HT1080 (cell line): ENCODE results near the gene HSF2BP. TPM values are rescaled to one million over a fixed set of nuclear protein-coding genes. Genes with fewer than 3 reads are reported as not detected.
"Not testable (repeated sequence)": the region's sequence is repeated elsewhere in the genome, so short reads cannot be mapped to it uniquely, and the experiment has no call there.

Experiments
- DNase-seq: peaks from one replicate; pipeline ENCODE4 v3.0.0-alpha.2; 2015; ENCODE audit warnings: low read depth
- total RNA-seq: library from RNA; depleted of rRNA; stranded (reverse); fragments of >200 nt; shearing (Covaris generic); gene quantifications from 2 replicates; pipeline ENCODE4 v1.2.3, GENCODE V29; 2014

Gene HSF2BP
- total RNA-seq, 1 experiment from 2014 or later, result 1.4 TPM

DNA sequence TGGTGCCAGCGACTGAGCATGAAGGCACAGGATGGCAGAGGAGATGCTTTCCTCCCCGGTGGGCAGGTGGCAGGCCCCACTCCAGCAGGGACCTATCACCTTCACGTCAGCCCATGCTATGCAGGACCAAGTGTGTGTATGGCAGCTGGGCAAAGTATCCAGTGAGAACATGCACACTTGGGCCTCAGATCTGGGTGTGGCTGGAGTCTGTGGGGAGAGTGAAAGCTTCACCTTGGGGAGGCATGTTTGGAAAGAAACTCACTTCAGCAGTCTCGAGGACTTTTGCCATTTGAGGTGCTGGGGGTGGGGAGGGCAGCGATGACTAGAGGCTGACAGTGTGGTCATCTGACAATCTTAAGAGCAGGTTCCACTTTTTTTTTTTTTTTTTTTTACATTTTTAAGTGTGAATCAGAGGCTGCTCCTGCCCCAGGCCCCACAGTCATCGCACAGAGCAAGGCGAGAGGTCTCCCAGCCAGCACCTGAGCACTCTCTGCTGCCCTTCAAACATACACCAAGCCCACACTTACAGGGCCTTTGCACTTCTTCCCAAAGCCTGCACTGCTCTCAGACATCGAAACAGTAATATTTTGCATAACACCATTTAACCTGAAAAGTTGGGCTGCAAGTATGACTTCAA lies 136.7 kb downstream of the HSF2BP start:
- not testable (repeated sequence) for DNase-seq

DNA sequence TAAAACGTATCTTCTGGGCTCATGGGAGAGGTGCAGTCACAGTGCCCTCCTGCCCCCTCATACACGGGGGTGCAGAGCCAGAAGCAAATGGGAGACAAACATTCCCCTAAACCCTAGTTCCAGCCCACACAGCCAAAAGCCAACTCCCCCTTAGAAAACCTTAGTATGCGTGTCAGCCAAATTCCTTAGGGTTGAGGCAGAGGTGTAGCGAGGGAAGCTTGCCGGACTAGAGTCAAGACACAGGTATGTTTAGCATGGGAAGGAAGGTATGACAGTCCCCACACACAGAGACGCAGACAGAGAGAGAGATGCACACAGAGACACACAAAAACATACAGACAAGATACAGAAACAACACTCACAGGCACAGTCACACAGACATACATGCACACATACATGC lies 141.6 kb downstream of the HSF2BP start:
- DNase-seq, result not testable (repeated sequence)

DNA sequence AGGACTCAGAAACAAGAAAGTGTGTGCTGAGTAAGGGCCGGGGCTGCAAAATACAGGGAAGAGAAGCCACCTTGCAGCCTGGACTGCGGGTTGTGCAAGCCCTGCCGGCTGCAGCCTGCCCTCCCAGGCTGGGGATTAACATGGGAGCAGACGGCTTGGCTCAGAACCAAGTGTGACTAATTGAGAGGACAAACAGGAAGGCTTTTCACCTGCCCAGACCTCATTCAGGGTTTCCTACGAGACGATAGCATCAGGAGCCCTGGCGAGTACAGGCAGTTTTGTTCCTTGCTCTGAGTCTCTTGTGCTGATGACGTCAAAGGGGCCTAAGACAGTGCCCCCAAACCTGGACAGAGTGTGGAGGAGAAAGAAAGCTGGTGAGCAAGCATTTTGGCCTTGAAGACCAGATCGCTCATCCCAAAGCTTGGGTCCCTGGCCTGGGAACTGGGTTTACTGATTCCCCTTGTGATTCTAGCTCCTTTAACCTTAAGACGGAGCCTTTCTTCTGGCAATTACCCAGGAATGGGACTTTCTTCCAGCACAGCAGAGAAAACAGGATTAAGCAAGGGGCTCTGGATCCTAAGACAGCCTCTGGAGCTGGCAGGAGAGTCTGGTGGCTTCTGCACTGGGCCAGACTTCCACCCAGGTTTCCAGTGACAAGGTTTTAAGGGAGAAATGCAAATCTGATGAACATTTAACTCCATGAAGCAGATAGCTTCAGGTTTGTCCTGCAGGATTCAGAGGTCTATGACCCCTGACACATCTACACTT lies 142.2 kb downstream of the HSF2BP start:
- not testable (repeated sequence) for DNase-seq

DNA sequence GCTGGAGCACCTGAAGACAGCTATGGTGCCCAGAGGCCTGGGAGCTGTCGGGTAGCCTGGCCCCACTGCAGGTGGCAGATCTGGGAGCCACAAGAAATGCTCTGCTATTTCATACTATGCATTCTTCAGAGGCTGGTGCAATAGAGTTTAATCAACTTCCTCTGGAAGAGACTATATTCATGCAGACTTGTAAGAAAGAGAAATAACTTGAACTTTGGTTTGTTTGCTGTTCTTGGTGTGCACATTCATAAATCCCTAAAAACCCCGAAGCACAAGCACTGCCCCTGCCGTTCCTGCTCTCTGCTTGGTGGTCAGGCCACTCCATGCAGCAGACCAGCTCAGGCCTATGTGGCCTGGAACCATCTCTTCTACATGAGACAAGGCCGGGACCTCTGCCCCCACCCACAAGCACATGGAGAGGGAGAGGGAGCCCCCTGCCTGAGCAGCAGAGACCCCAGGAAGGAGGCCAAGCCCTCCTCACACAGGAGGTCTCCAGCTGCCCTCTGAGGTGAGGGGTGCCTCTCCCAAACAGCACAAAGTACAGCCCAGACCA lies 142.9 kb downstream of the HSF2BP start:
- DNase-seq, result not testable (repeated sequence)

DNA sequence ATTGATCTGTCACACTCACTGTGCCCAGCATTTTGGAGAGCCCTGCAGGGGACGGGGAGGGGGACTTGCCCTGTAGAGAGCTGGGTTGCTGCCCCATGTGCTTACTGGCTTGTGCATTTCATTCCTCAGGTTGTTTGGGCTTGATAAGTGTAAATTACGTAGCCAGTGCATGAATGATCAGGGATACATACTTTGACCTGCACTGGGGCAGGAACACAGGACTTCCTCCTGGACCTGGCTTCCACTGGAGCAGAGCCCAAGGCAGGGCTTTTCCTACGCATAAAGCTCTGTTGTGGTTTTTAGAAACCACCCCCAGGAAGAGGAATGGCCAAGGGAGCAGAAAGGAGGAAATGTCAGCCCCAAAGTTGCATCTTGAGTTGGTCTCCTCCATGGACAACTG lies 144.5 kb downstream of the HSF2BP start:
- not testable (repeated sequence) for DNase-seq

DNA sequence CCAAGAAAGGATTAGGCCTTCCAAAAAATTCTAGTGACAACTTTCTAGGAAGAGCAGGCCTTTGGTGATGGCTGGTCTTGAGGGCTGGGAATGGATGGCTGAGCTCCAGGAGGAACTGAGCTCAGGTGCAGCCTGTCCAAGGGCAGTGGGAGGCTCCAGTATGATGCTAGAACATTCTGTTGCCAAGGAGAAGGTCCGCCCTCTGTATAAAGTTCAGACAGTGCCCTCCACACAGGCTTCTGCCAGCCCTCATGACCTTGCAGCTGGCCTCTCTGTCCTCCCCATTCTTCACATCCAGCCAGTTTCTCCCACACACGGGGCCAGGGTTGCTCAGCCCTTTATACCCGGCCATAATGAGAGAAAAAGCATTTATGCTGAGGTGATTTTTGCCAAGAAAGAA lies 146.3 kb downstream of the HSF2BP start:
- not testable (repeated sequence) for DNase-seq

DNA sequence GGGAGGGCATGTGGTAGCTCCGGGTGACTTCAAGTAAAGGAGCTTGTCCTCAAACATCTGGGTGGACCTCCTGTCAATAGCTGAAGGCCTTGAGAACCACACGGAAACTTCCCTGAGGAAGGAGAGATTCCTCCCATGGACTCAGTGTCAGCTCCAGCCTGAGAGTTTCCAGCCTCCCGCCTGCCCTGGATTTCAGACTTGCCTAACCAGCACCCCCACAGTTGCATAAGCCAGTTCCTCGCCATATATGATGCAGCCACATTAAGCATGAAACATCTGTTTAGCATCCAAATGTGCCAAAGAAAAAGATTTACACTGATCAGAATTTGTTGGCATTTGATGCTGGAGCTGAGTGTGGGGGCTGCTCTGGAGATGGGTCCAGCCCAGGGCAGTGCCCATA lies 148.1 kb downstream of the HSF2BP start:
- DNase-seq, result not testable (repeated sequence)

DNA sequence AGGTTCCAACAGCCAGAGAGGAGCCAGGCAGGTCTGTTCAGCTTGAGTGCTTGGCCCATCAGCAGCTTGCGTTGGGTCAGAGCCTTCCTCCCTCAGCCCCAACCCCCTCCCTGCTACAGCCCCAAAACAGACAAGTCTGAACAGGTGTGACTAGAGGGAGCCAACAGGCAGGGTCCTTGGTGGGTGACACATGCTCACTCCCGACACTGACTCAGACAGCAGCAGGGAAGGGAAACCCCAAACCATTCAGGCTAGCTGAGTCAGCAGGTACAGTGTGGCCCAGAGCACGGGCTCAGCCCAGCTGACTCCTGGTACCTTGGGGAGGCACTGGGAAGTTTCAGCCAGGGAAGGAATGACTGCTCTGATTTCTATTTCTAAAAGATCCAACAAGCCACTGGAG lies 148.6 kb downstream of the HSF2BP start:
- not testable (repeated sequence) for DNase-seq

DNA sequence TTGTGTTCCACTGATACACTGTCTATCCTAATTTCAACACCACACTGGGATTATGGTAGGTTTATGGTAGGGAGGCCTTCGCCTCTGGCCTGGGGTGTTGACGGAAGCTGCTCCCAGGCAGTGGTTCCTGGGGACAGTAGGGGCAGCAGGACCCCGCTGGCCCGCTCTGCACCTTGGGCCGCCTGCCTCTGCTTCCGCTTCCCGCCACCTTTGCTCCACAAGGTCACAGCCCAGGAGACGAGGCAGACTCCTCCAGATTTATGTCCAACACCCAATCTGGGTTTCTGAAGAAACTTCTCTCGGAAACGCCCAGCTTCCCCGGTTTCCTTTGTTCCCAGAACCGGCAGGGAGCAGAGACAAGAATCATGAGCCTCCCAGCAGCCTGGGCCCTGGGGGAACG lies 155.4 kb downstream of the HSF2BP start:
- not testable (repeated sequence) for DNase-seq

DNA sequence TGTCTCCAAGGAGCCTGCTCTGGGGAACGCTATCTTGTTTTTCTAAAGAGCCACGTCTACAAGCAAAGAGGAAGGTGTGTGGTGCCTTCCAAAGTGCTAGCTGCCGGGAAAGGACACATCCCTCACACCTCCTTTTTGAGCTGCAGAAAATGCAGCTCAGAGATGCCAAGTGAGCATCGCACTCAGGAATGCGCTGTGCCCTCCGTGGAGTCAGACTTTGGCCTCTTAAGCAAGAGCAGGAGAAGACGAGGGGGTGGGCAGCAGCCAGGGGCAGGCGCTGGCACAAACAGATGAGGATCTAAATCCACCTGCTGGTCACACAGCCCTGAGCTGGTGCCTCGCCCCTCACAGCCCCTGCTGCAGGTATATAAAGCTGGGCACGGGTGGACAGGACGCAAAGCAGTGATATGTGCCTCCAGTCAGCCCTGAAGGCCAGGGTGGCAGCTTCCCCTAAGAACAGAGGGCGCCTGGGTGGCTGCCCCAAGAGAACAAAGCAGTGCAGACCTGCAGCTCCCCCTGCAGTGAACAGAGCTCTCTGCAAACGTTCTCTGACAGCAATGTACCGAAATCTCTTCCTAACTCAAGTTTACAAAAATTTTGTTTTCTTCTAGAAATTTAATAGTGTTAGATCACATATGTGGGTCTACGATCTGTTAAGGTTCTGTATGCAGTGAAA lies 156.1 kb downstream of the HSF2BP start:
- DNase-seq, result not testable (repeated sequence)

DNA sequence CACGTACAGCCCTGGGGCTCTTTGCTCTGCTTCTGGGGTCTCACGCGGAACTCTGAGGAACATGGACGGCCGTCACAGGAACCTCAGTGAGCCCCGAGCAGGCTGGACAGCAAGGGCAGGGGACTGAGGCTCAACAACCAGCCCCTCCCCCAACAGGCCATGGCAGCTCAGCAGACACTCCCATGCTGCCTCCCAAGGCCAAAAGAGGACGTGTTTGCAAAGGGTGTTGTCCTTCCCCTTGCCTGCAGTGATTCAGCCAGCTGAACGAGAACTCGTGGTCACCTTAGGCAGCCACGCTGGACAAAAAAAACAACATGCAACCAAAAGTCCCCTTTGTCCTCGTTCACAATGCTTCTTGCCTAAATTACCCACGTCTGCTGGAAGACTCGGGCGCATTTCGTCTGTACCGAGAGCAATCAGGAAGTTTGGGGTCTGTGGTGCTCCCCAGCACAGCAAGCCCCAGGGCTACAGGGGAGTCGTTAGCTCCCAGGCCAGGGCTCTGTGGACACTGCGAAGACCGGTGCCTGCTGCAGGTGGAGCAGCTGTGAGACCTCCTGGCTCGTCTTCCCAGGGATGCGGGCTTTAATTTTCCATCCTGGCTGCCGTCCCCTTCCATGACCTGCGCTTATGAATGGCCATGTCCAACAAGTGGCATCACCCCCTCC lies 156.7 kb downstream of the HSF2BP start:
- not testable (repeated sequence) for DNase-seq

DNA sequence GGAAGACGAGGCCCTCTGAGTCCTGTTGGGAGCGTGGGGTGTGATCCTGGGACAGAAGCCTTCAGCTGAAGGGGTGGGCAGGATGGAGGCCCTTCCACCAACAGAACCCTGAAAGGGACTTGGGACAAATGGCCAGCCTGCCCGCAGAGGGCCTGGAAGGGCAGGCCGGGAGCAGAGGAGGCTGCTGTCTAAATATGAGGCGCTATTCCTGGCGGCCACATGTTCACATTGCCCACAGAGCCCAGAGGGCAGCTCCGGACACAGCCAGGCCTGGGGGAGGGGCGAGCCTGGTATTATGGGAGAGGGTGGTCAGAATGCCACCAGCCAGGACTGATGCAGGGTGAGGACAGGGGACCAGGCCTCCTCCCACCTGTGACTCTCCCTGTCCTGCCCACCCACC lies 160.4 kb downstream of the HSF2BP start:
- DNase-seq, result not testable (repeated sequence)

DNA sequence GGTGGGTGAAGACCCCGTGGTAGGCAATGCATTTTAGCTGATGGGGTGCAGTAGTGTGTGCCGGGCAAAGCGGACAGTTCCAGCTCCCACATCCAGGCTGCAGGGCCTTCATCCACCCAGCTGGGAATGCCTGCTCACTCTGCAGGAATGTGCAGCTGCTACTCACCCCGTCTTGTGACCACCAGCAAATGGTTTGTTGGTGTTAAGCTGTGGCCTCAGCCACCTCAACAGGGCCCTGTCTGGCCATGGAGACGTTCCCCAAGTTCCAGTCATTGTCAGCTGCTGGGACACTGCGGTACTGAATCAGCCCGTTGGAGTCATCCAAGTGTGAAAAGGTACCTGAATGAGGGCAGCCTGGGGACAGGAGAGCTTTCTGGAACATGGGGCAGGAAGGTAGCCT lies 161.2 kb downstream of the HSF2BP start:
- not testable (repeated sequence) for DNase-seq

DNA sequence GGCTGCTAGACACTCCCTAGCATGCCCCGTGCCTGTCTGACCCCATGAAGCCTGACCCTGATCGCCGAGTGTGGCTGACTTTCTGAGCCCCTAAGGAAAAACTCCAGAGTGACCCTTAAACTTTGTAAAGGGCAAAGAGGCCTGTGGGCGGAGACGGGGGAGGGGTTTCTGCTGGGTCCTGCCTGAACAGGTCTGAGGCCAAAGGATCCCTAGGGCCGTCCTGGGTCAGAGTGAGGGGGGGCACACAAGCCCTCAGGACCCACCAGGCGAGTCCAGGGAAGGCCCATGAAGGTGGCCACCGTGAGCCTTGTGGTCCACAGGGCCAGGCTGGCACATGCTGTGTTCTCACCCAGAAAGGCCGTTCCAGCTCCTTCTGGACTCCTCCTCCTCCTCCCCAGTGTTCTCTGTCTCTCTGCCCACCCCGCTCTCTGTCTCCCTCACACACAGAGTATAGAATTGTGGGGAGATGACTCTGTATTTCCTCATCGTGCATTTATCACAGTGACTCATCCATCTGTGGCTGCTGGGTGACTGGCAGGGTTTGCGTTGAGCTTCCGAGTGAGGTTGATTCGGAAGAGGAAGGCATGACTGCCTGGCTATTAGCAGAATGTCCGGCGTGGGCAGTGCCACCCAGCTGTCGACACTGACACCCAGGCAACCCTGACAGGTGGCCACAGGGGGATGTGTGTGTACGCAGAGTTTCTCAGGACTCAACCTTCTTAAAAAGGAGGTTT lies 164.8 kb downstream of the HSF2BP start:
- DNase-seq, result not testable (repeated sequence)

DNA sequence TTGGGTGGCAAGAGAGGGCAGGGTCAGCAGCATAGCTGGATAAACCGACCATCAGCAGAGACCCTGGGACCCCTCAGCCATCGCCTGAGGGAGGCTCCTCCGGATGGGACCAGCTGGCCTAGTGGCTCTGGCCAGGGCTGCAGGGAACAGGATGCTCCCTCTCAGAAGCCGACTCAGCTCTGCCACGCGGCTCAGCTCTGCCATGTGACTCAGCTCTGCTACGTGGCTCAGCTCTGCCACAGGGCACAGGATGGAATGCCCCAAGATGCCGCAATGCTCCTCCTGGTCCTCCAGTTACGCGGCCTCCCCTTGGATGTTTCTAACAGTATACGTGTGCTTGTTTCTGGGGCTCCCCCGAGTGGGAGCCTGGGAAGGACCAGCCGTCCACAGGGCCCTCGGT lies 165.8 kb downstream of the HSF2BP start:
- not testable (repeated sequence) for DNase-seq

DNA sequence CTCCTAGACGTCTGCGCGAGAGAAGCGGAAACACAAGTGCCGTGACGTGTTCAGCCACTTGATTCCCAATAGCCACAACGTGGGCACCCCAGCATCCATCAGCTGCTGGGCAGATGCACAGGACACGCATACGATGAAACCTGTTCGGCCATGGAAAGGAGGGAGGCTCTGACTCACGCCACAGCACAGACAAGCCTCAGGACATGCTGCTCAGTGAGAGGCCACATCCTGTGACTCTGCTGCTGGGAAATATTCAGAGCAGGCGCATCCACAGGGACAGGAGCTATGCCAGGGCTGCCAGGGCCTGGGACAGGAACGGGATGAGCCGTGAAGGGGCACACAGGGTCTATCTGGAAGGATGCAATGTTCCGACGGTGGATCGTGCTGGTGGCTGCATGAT lies 171.1 kb downstream of the HSF2BP start:
- not testable (repeated sequence) for DNase-seq

DNA sequence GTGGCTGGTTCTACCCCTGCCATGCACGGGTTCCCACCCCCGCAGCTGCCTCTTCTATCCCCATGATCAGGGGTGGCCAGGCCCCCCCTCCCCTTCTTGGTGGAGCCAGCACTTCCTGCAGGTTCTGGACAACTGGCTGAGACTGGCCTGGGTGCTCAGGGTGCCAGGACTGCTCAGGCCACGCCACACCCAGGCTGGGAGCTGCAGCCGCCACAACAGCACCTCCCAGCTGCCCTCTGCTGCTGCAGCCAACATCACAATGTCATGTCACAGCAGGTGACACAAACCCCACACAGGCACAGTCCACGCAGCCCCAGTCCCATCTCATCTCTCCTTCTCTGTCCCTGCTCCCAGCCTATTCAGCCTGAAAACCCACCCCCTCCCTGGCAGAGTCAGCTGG lies 173.2 kb downstream of the HSF2BP start:
- DNase-seq, result not testable (repeated sequence)

DNA sequence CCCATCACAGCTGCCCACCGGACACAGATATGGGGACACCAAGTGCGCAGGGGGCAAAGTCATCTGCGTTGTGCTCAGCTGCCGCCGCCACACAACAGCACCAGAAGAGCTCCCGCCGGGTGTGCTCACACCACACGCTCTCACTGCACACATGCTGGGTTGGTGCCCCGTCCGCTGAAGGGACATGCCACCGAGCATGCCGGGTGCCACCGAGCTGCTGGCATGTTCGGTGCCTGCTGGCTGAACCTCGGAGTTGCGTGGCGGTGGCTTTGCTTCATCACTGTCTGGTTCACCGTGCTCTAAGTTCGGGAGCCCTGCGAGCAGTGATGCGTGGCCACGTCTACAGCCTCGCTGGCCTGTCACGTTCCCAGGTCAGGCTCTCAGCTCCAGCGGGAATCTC lies 174.3 kb downstream of the HSF2BP start:
- not testable (repeated sequence) for DNase-seq

DNA sequence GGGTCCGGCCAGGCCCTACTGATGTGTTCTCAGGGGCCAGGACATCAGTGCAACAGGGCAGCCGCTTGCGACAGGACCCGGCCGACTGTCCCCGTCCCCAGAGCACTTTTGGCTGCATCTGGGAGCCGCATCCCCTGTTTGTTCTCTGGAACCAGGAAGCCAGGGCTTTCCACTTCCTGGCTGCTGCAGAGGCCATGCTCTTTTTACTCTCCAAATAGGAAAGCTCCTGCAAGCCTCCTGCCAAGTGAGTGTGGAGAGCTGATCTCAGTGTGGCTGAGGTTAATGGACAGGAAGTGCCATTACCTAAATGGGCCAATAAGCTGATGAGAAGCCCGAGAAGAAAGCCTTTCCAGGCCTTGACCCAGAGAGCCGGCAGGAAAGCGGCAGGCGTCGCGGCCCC lies 180.1 kb downstream of the HSF2BP start:
- DNase-seq, result not testable (repeated sequence)
